Activated naive CD4-positive, alpha-beta T cell treated with anti-CD3 and anti-CD28 coated beads, Interleukin-2, amount 50 U/mL, for 72 hours (primary cell): ENCODE measurements around the gene PTBP2. TPM values are rescaled to one million over a fixed set of nuclear protein-coding genes. Genes with fewer than 3 reads are reported as not detected.
A peak's percentile ranks its signal among the peaks of the same experiment; 100 is the strongest.

Source experiments
- ATAC-seq, 2 donors: fragments of 150-1000 bp; cut with Tn5 transposase; 2 replicates each; pipeline ENCODE4 v1.10.0; 2021; ENCODE audit warnings: mild to moderate bottlenecking in 2 of 2, moderate library complexity in 2 of 2
- DNase-seq, 2 donors: peaks; one replicate each; pipeline ENCODE4 v3.0.0; 2021 to 2022; ENCODE audit warnings: low spot score in 2 of 2
- H3K27ac Mint-ChIP-seq, 2 donors: one replicate each; pipeline ENCODE4 v1.8.0; 2022; ENCODE audit warnings: mild to moderate bottlenecking in 2 of 2, mixed read lengths in 2 of 2
- H3K36me3 Mint-ChIP-seq, 2 donors: one replicate each; pipeline ENCODE4 v1.8.0; 2022; ENCODE audit warnings: mixed read lengths in 2 of 2
- H3K9me3 Mint-ChIP-seq, 2 donors: one replicate each; pipeline ENCODE4 v1.8.0; 2022; ENCODE audit warnings: mixed read lengths in 2 of 2
- total RNA-seq, 2 donors: library from RNA; stranded (reverse); gene quantifications; one replicate each; pipeline ENCODE4 v1.2.3, GENCODE V29; 2022

Gene PTBP2, protein sequence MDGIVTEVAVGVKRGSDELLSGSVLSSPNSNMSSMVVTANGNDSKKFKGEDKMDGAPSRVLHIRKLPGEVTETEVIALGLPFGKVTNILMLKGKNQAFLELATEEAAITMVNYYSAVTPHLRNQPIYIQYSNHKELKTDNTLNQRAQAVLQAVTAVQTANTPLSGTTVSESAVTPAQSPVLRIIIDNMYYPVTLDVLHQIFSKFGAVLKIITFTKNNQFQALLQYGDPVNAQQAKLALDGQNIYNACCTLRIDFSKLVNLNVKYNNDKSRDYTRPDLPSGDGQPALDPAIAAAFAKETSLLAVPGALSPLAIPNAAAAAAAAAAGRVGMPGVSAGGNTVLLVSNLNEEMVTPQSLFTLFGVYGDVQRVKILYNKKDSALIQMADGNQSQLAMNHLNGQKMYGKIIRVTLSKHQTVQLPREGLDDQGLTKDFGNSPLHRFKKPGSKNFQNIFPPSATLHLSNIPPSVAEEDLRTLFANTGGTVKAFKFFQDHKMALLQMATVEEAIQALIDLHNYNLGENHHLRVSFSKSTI
- total RNA-seq = 10 to 100 TPM; 17.5 to 20.4 TPM

DNA sequence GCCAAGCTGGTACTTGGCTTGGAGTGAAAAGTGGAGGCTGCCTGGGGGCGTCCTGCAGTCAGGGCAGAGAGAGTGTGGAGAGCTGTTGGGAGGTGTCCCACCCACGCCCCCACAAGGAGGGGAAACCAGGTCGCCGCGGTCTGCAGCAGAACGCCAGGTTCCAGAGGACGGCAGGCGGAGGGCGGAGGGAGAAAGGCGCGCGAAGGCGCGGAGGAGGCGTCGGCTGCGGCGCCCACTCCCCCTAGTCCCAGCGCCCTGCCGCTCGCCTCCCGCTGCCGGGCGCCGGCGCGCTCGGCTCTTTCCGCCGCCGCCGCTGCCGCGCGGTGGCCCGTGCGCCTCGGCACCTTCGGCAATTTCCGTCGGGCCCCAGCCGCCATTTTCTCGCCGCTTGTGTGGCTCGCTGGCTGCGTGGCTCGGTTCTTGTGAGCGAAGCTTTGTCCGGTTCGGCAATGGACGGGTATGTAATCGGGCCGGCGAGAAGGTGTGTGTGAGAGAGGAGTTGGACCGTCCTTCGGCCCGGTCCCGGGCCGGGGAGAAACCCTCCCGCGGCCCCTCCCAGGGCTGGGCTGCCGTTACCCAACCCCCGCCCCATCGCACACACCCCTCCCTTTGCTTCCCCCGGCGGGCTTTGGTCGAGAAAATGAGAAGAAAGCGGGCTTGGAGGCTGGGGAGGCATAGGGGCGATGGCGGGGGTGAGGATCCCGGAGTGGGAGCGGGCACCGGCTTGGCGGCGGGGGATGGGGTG is at the start of gene PTBP2:
TSS of gene PTBP2 (plus strand) at position 369 of the 745 bp plus-strand sequence. CDS start at position 450, 81 bp downstream.
- Mint-ChIP-seq H3K27ac (peak within 1 kb of the TSS; percentile 94 to 96), H3K36me3 (peaks cover 24 to 26% of the 10 kb centered on the region in 2 donors), H3K9me3 (no peaks in the 10 kb centered on the region)
- ATAC-seq (peak; percentile 91 to 92), DNase-seq (peak; percentile 78 to 84)

DNA sequence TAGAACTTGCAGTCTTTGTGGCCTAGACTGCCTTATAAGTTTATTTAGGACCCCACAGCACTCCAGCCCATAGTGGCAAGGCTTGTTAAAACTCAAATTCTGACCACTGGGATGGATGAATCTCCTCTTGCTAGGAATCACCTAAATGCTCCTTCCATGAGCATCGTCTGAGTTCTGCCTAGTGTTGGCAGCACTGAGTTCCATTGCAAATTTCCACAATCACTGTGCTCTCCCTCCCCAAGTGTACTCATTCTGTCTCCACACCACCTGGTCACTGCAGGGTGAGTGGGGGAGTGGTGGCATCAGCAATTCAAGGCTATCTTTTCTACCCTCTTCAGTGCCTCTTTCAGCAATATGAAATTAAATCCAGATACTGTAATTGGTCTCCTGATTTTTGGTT is 46.7 kb upstream of the PTBP2 start:
- Mint-ChIP-seq H3K9me3 (peaks cover 12 to 20% of the 10 kb centered on the region in 2 donors), H3K36me3 (peaks cover 0 to 18% of the 10 kb centered on the region in 2 donors), H3K27ac (no peak overlapping the region)
- no peak for ATAC-seq
- DNase-seq = no peak

DNA sequence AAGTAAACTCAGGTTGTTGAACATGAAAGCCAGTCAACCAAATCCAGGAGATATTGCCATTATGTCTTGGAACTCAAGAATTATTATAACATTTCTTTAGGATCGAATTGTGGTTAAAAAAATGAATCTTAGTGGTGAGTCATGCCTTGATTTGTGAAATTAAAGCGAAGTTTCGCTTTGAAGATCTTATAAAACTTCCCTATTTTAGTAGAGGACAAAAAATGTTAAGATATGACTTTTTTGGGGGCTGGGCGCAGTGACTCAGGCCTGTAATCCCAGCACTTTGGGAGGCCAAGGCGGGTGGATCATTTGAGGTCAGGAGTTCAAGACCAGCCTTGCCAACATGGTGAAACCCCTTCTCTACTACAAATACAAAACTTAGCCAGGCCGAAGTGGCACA is 39.5 kb upstream of the PTBP2 start:
- DNase-seq (no peak), ATAC-seq (no peak)
- no peaks in the 10 kb centered on the region for H3K9me3 Mint-ChIP-seq
- H3K27ac Mint-ChIP-seq = no peak overlapping the region
- H3K36me3 Mint-ChIP-seq = no peaks in the 10 kb centered on the region

DNA sequence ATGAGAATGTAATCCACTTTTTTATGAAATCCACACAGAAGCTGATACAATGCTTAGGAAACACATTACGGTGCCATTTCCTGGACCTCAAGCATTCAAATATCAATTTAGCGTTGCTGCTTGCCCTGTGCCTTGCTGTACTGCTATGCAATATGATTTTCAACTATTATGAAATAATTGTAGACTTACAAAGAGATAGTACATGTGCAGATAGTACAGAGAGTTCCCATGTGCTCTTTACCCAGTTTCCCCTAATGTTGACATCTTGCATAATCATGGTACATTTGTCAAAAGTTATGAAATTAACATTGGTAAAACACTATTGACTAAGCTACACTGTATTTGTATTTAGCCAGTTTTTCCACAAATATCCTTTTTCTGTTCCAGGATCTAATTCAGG is 37.7 kb upstream of the PTBP2 start:
- Mint-ChIP-seq H3K27ac (no peak overlapping the region), H3K9me3 (no peaks in the 10 kb centered on the region), H3K36me3 (no peaks in the 10 kb centered on the region)
- ATAC-seq = no peak
- no peak for DNase-seq

DNA sequence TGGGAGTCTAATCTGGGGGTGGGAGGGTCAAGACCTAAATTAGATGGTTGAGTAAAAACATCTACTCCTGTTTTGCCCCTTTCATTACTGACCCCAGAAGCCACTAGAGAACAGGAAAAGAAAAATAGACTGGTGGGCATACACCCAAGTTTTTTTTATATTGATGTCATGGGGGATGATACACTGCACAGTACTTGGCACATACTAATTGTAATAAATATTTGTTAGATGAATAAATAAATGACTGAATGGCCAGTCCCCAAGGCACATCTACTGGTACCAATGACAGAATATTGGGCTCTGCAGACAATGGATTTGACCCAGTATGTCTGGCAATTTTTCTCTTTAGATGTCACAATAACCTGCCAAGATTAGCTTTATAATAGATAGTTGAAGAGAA is 36.8 kb upstream of the PTBP2 start:
- no peak for DNase-seq
- Mint-ChIP-seq H3K9me3 (no peaks in the 10 kb centered on the region), H3K27ac (no peak overlapping the region), H3K36me3 (no peaks in the 10 kb centered on the region)
- no peak for ATAC-seq

DNA sequence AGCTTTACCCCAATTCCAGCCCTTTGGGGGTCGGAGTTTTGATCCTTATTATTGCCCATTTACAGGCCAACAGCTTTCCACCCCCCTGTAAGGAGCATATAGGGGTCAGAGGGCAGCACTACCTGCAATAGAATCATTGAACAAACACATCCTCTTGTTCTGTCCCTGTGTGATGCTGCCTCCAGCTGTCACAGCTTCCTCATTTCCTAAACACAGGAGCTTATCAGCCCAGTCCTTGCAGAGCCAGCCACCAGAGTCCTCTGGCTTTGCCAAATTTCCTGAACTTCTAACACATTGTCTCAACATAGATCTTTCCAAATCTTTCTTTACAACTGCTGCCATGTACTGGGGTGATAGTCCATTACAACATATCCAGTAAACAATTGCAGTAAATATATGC is 32.8 kb upstream of the PTBP2 start:
- H3K36me3 Mint-ChIP-seq = no peaks in the 10 kb centered on the region
- no peaks in the 10 kb centered on the region for H3K9me3 Mint-ChIP-seq
- H3K27ac Mint-ChIP-seq = no peak overlapping the region
- ATAC-seq (no peak), DNase-seq (no peak)

DNA sequence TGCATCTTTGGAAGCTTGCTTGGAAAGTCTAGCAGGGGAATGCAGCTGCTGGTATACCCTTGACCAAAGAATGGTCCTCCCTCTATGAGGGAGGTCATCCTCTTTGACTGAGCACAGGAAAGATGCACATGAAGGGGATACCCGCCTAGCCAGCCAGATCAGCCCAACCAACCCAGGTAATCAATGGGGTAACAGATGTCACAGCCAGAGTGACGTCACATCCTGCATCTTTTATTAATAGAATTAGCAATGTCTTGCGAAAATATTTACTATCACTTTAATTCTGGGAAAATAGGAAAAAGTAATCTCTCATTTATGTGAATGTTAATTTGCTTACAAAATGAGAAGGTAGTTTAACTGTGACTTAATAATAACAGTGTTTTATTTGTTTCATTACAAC is 25.6 kb upstream of the PTBP2 start:
- peaks cover 7 to 8% of the 10 kb centered on the region in 2 donors for H3K36me3 Mint-ChIP-seq
- H3K27ac Mint-ChIP-seq = no peak overlapping the region
- DNase-seq (no peak), ATAC-seq (no peak)
- H3K9me3 Mint-ChIP-seq = peaks cover 6% of the 10 kb centered on the region in 2 donors

DNA sequence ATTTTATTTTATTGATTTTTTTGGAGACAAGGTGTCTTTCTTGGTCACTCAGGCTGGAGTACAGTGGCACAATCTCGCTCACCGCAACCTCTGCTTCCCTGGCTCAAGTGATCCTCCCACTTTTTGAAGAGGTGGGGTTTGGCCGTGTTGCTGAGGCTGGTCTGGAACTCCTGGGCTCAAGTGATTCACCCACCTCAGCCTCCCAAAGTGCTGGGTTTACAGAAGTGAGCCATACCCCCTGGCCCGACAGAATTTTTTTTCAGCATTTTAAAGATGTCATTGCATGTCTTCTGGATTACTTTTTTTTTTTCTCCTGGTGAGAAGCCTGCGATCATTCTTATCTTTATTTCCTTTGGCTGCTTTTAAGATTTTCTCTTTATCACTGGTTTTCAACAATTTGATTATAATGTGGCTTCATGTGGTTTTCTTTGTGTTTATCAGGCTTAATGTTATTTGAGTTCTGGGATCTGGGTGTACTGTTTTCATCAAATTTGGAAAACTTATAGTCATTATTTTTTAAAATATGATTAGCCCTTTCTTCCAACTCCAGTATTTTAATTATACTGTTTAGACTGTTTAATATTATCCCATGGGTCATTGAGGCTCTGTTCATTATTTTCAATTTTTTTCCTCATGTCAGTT is 23.1 kb upstream of the PTBP2 start:
- DNase-seq = no peak
- Mint-ChIP-seq H3K36me3 (peaks cover 7 to 8% of the 10 kb centered on the region in 2 donors), H3K27ac (no peak overlapping the region), H3K9me3 (peaks cover 6% of the 10 kb centered on the region in 2 donors)
- ATAC-seq = no peak

DNA sequence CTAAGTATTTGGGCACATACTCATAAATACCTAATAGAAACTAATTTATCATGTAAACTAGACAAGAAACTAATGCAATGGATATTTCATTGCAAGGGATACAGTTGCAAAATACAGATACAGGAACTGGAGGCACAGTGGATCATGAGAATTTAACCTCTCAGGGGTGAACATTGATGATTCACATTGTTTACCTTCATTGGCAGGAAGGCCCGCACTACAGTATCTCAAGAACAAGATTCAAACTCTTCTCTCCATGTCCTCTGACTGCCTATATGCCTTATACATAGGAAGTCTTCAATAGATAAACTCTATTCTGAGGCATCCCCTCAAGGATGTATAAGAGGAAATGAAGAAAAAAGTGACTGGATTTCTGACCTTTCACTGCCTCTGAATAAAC is 18.4 kb upstream of the PTBP2 start:
- Mint-ChIP-seq H3K36me3 (peaks cover 7 to 8% of the 10 kb centered on the region in 2 donors), H3K27ac (no peak overlapping the region), H3K9me3 (peaks cover 6% of the 10 kb centered on the region in 2 donors)
- no peak for DNase-seq
- ATAC-seq = no peak

DNA sequence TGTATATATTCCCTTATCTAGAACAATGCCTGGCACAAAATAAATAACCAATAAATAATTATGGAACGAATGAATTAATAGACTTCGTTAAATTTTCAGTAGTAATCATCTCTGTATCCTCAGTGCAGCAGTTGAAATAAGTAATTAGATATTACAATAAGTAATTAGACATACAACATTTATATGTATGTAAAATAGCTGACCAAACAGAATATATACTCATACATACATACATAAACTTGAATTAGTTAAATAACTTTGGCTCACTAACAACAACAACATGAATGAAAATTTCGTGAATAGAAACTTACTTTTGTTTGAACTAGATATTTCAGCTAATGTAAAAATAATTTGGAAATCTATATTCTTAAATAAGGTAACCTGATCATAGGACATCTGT is 14.6 kb upstream of the PTBP2 start:
- Mint-ChIP-seq H3K27ac (no peak overlapping the region), H3K36me3 (no peaks in the 10 kb centered on the region), H3K9me3 (no peaks in the 10 kb centered on the region)
- ATAC-seq = no peak
- DNase-seq = no peak

DNA sequence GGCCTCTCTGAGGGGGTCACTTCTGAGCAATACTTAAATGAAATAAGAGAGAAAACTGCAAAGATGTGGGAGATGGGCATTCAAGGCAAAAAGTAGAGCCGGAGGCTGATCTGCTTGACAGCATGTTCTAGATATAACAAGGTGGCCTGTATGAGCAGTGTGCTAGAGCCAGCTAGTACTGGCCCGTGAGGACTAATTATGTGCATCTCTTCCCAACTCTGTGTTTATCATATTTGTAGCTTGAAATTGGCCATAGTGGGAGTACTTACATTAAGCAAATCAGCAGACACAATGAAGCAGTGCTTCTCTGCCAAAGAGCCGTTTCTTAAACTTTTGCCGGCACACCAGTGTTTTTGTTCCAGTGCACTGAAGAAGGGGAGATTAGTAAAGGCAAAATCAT is 13.1 kb upstream of the PTBP2 start:
- H3K36me3 Mint-ChIP-seq = no peaks in the 10 kb centered on the region
- ATAC-seq = no peak
- no peak for DNase-seq
- no peaks in the 10 kb centered on the region for H3K9me3 Mint-ChIP-seq
- H3K27ac Mint-ChIP-seq = no peak overlapping the region

DNA sequence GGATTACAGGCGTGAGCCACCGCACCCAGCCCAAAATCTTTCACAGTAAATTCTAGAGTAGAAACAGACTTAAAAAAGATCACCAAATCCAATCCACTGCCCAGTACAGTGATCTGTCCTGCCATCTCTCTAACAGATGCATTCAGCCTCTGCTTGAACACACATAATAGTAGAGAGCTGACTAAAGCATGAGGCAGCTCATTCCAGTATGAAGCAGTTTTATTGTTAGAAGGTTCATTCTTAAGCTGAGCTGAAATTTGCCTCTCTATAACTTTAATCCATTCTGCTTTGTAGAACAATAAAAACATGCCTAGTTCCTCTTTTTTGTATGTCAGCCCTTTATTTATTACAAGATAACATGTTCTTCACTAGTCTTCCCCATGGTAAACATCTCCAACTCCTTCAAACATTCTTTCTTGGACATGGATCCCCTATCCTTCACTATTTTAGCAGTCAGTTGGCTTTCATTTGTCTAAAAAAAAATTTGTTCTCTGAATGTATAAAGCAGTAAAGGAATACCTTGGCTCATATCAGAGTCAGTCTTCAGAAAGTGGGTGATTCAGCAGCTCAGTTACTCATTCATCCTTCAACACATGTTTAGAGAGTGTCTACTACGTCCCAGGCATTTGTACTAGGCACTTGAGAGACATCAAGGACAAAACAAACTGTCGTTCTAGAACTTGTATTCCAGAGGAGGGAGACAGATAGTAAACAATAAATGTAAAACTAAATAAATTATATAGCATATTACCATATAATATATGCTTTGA is 10.7 kb upstream of the PTBP2 start:
- no peak overlapping the region for H3K27ac Mint-ChIP-seq
- H3K9me3 Mint-ChIP-seq = no peaks in the 10 kb centered on the region
- DNase-seq (no peak), ATAC-seq (no peak)
- H3K36me3 Mint-ChIP-seq = no peaks in the 10 kb centered on the region

DNA sequence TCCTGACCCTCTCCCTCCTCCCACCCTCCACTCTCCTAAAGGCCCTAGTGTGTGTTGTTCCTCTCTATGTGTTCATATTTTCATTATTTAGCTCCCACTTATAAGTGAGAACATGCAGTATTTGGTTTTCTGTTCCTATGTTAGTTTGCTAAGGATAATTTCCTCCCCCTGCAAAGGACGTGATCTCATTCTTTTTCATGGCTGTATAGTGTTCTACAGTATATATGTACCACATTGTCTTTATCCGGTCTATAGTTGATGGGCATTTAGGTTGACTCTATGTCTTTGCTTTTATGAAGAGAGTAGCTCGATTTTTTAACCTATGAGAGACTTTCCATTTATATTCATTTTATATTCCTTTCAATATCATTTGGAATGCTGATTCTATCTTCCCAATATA is 7.9 kb upstream of the PTBP2 start:
- no peak for ATAC-seq
- H3K9me3 Mint-ChIP-seq = no peaks in the 10 kb centered on the region
- DNase-seq = no peak
- no peak overlapping the region for H3K27ac Mint-ChIP-seq
- H3K36me3 Mint-ChIP-seq = no peaks in the 10 kb centered on the region

DNA sequence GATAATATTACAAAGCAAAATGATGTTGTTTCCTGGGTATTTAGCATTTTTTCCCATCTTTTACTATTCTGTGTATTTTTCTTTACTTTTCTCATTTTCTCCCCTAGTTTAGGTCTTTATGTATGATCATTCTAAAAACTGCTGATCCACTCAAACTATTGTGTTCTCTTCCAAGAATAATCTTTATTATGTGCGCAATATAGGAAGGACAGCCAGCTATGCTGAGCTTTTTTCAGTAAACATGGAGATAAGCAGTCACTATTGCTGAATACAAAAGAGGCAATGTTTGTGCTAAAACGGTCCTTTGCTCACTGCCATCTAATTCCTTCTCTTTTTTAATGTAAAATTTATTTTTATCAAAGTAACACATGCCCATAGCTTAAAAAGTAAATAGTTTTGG is 6.7 kb upstream of the PTBP2 start:
- ATAC-seq (no peak), DNase-seq (no peak)
- Mint-ChIP-seq H3K36me3 (no peaks in the 10 kb centered on the region), H3K27ac (no peak overlapping the region), H3K9me3 (no peaks in the 10 kb centered on the region)

DNA sequence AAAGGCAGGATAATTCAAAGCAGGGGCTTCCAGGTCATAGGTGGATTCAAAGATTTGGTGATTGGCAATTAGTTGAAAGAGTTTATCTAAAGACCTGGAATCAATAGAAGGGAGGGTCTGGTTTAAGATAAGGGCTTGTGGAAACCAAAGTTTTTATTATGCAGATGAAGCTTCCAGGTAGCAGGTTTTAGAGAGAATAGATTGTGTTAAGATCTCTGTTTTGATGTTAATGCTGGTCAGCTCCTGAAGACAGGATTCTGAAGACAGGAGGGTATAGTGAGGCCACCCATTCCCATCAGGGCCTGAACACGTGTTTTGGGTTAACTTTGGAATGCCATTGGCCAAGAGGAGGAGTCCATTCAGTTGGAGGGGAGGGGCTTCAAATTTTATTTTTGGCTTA is 6.1 kb upstream of the PTBP2 start:
- Mint-ChIP-seq H3K9me3 (no peaks in the 10 kb centered on the region), H3K36me3 (no peaks in the 10 kb centered on the region), H3K27ac (no peak overlapping the region)
- DNase-seq (no peak), ATAC-seq (no peak)

DNA sequence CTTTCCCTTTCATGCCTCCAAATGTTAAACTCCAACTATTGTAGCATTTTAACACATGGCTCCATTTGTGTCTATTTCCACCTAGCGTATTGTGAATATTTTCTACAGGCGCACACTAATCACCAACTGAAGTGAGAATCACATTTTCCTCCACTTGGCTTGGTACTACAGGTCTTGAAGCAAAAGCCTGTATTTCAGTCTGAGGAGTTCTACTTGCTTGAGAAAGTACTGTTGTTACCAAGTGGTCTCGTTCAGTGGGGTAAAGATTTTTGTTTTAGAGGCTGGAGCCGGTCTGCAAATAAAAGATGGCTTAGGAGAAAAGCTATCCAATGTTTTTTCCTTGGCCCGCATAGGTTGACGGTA is 550 bp upstream of the PTBP2 start:
- peaks cover 21 to 24% of the 10 kb centered on the region in 2 donors for H3K36me3 Mint-ChIP-seq
- no peaks in the 10 kb centered on the region for H3K9me3 Mint-ChIP-seq
- no peak for DNase-seq
- no peak for ATAC-seq
- peak overlapping the region; percentile 85 to 96 for H3K27ac Mint-ChIP-seq
